GM19452 (cell line): ENCODE results near the gene C22orf23.
"Not testable (repeated sequence)": the region's sequence is repeated elsewhere in the genome, so short reads cannot be mapped to it uniquely, and the experiment has no call there.

Source experiments
- ATAC-seq: cut with Tn5 transposase; IDR thresholded peaks from one replicate; pipeline ENCODE4 v1.9.1; 2021; ENCODE audit not compliant: unreplicated experiment

C22orf23 gene

DNA sequence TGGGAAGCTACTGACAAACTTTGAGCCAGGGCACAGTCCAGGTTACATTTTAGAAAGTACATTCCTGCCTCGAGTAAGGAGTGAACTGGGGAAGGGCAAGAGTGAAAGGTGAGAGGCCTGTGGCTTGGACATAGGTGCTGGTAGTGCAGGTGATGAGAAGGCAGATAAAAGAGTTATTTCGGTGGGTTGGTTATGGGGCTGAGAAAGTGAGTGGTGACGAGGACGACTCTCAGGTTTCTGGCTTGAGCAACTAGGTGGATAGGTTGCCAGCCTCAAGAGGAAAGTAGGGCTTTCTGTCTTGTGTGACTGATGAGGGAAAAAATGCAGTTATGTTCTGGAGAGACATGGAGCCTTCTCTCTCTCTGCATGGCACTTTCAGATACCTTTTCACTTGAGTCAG, 3.8 kb upstream of the C22orf23 start:
- ATAC-seq = no peak

GRCh38 chr22:37955825-37956397, 2.5 kb upstream of the C22orf23 start:
- not testable (repeated sequence) for ATAC-seq

DNA sequence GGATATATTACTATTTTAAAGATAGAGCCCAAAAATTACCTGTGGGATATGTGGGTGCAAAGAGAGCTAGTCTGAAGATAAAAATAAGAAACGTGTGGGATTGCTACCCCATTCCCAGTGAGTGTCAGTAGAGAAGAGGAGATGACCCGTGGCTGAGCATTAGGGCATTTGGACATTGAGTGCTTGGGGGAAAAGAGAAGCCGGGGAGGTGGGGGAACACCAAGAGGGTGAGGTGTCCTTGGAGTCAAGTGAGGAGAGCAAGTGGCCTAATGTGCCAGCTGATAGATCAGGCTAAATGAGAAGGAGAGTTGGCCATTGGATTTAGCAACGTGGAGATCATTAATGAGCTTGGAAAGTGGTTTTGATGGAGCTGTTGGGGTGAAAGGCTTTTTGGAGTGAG, 1.3 kb upstream of the C22orf23 start:
- ATAC-seq = no peak

GRCh38 chr22:37953062-37953436, 352 bp downstream of the C22orf23 start:
- ATAC-seq = no peak

GRCh38 chr22:37952629-37953028, 772 bp downstream of the C22orf23 start:
- ATAC-seq = not testable (repeated sequence)

DNA sequence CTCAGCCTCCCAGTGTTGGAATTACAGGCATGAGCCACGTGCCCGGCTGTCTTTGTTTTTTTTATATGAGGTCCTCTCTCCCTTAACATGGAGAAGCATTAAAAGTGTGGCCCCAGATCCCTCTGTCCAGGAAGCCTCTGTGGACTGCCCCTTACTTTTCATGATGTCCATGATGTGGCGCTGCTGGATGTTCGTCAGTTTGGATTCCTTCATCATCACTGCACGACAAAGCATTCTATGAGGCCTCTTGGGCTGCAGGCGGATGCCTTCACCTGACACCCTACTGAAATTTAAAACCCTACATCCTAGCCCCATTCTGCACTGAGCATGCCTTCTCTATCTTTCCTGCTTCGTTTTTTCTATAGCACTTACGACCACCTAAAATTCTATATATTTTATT, 2.1 kb downstream of the C22orf23 start:
- ATAC-seq = no peak

DNA sequence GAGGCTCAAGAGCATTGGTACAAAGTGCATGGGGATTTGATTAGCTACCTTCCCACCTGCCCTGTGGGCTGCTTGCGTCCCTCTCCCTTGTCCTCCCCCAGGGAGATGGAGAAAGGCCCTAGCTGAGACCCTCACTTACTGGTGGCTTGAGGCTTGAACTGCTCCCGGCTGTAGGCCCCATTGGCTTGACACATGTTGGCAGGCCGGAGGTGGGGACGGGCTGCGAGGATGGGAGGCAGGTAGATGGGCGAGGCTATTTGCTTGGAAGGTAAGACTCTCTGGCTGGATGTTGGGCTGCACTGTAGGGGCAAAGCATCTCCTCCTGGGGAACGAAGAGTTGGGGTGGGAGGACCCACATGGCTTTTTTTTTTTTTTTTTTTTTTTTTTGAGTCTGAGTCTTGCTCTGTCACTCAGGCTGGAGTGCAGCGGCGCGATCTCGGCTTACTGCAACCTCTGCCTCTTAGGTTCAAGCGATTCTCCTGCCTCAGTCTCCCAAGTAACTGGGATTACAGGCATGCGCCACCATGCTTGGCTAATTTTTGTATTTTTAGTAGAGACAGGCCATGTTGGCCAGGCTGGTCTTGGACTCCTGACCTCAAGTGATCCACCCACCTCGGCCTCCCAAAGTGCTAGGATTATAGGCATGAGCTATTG, 6.1 kb downstream of the C22orf23 start:
- not testable (repeated sequence) for ATAC-seq

- not testable (repeated sequence) for ATAC-seq
Measured at GRCh38 chr22:37944423-37944822, 9.0 kb downstream of the C22orf23 start.

DNA sequence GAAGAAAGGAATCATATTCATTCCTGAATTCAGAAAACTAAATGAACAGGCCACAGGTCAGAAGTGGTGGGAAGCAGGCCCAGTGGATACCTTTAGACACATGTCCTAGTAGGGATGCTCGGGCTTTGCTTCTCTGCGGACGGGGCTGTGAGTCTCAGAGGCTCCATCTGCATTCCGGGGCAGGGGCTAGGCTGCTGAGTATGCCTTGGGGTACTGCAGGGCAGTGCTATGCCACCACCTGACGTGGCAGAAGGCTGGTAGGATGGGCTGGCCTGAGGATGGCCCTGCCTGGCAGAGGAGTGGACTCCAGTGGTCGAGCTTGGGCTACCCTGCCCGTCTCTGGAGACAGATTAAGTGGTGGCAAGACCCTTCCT, 9.6 kb downstream of the C22orf23 start:
- no peak for ATAC-seq

- ATAC-seq = no peak
Measured at GRCh38 chr22:37943136-37943824, 10.1 kb downstream of the C22orf23 start.

DNA sequence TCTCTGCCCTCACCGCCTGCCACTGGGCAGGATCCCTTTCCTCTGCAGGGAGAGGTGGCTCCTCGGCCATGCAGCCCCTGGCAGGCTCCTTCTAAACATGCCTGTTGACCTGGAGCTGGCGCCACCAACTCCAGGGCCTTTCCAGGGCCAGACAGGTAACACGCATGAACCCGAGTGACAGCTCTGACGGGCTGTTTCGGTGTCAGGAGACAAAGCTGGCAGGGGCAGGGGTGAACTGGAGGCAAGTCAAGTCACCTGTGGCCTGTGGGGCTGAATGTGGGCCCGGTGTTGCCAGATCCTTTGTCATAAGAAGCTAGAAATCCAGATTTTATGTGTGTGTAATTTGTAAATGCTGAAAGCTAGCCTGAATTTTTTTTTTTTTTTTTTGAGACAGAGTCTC, 11.3 kb downstream of the C22orf23 start:
- no peak for ATAC-seq

GRCh38 chr22:37940698-37941376, 12.6 kb downstream of the C22orf23 start:
- no peak for ATAC-seq

- ATAC-seq = peak; percentile 94
Measured at GRCh38 chr22:37933711-37934376, 19.6 kb downstream of the C22orf23 start.

- ATAC-seq = no peak
Measured at GRCh38 chr22:37932821-37933578, 20.4 kb downstream of the C22orf23 start.

DNA sequence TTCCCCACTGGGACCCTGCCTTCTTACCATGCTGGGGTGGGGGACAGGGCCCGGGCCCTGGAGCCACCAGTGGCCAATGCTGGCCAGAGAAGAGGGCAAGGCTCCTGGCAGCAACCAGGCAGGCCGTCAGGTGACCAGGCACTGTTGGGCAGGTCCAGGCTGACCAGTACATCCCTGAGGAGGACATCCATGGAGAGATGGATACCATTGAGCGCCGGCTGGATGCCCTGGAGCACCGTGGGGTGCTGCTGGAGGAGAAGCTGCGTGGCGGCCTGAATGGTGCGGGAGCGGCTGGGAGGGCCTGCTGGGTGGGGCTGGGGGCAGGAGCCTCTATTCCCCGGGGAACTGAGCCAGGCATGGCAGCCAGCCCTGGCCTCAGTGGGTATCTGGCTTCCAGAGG, 21.0 kb downstream of the C22orf23 start:
- no peak for ATAC-seq

DNA sequence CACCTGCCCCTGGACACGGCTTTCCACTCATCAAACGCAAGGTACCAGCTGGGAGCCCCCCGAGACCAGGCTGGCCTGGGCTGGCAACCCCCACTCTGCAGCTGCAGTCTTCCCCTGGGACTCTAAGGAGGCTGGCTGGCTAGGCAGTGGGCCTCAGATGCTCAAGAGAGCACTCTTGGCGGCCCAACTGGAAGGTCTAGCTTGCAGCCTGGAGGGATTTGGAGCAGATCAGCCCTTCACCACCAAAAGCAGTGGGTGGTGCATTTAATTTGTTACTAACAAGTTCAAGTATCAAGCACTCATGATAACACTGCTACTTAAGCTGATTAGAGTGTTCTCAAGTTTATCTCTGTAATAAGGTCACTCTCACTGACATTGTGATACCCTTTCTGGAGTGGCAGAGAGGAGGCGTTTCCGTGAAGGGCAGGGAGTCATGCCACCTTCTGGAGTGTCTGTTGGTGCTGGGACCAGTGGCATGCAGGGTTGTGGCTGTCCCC, 21.5 kb downstream of the C22orf23 start:
- ATAC-seq = no peak

GRCh38 chr22:37930952-37931440, 22.4 kb downstream of the C22orf23 start:
- ATAC-seq = no peak

DNA sequence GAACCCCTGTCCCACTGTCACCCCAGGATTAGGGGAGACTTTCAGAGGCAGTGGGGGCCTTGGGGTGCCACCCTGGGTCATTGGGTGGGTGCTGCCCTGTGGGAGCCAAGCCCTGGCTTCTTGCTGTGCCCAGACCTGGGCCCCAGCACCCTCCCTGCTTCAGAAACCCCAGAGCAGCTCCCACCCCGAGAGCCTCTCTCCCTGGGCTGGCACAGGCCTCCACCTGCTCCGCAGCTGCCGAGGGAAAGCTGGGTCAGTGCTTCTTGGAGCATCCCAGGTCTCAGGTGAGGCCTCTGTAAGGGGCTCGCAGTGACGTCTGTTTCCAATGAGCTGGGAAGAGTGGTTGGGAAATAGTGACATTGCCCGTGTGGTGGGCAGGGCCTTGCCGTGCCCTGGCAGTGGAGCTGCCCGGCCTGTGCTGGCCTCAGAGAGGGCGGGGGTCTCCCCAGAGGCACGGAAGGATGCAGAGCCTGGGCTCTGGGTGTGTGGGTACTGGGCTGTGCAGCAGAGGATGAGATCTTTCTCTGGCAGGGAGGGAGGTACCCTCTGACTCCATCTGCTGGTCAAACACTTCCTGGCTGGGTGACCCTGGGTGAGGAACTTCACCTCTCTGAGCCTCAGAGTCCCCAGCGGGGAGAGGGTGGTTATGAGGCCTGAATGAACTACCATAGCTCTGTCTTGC, 23.0 kb downstream of the C22orf23 start:
- no peak for ATAC-seq

- no peak for ATAC-seq
Measured at GRCh38 chr22:37929390-37929789, 24.0 kb downstream of the C22orf23 start.

DNA sequence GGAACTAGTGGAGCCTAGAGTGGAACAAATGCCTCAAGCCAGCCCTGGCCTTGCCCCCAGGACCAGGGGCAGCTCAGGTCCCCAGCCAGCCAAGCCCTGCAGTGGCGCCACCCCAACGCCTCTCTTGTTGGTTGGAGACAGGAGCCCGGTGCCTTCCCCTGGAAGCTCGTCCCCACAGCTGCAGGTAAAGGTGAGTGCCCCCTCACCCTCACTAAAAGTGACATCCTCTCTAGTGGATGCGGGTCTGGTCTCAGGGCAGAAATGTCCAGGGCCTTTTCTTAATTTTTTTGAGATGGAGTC, 25.8 kb downstream of the C22orf23 start:
- no peak for ATAC-seq
